ENCODE results near the gene EIF4G3.

EIF4G3 gene

GRCh38 chr1:20950679-20951078, 226.0 kb downstream of the EIF4G3 start:
- no peaks in the 10 kb centered on the region for H3K27me3 ChIP-seq (ENCODE audit: insufficient read depth, low read depth)
- H3K4me3 ChIP-seq (IDR thresholded peaks at IDR 0.05; ENCODE audit: insufficient read depth, low read depth, low read length): no peak overlapping the region
- H3K36me3 ChIP-seq (ENCODE audit: insufficient read depth): no peaks in the 10 kb centered on the region
- no peak for TF ChIP-seq CTCF (conservative IDR thresholded peaks at IDR 0.05; ENCODE audit: low read depth, low read length)
- no peaks in the 10 kb centered on the region for H4K20me1 ChIP-seq (ENCODE audit: insufficient read depth)
- H3K79me2 ChIP-seq (ENCODE audit: insufficient read depth, low read depth): no peaks in the 10 kb centered on the region
- H3K27ac ChIP-seq: no peak overlapping the region
- H3K9ac ChIP-seq: no peak overlapping the region
- H3K4me1 ChIP-seq (ENCODE audit: low read depth, poor library complexity, severe bottlenecking): no peaks in the 10 kb centered on the region
- H3K4me2 ChIP-seq: no peak overlapping the region
- H2AFZ ChIP-seq (ENCODE audit: low read depth): no peak overlapping the region

DNA sequence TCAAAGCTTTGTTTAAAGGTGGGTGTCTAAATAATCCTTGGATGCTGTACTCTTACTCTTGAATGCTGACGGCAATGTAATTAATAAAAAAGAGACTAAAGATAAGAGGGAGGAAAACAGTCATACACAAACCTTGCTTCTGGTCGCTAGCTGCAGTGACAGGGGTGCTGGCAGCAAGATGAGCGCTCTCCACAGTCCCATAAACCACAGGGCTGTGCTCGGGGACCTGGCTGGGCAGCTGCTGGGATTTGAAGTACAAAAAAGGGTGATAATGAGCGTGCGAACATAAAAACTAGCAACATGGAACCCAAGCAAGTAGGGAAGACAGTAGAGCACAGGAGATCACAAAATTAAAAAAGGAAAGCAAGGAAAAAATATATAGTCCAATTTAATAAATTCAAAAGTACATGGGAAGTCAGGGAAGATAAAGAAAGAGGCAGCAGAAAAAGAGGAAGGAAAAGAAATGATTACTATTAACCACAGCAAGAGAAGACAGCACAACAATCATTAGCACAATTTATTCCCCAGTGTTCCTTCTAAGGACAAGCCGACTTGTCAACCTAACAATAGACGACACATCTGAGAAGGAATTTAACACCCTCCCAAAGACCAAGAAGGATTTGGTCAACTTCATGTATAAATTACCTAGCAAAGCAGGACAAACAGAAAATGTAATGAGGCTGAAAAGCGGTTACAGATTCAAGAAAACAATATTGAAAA, 226.7 kb downstream of the EIF4G3 start:
- Histone ChIP-seq H4K20me1 (ENCODE audit: insufficient read depth) (no peaks in the 10 kb centered on the region), H3K27ac (no peak overlapping the region), H3K4me1 (ENCODE audit: low read depth, poor library complexity, severe bottlenecking) (no peaks in the 10 kb centered on the region), H2AFZ (ENCODE audit: low read depth) (no peak overlapping the region), H3K79me2 (ENCODE audit: insufficient read depth, low read depth) (no peaks in the 10 kb centered on the region), H3K9ac (no peak overlapping the region), H3K4me2 (no peak overlapping the region), H3K36me3 (ENCODE audit: insufficient read depth) (no peaks in the 10 kb centered on the region), H3K27me3 (ENCODE audit: insufficient read depth, low read depth) (no peaks in the 10 kb centered on the region), H3K4me3 (IDR thresholded peaks at IDR 0.05; ENCODE audit: insufficient read depth, low read depth, low read length) (no peak overlapping the region)
- no peak for TF ChIP-seq CTCF (conservative IDR thresholded peaks at IDR 0.05; ENCODE audit: low read depth, low read length)

DNA sequence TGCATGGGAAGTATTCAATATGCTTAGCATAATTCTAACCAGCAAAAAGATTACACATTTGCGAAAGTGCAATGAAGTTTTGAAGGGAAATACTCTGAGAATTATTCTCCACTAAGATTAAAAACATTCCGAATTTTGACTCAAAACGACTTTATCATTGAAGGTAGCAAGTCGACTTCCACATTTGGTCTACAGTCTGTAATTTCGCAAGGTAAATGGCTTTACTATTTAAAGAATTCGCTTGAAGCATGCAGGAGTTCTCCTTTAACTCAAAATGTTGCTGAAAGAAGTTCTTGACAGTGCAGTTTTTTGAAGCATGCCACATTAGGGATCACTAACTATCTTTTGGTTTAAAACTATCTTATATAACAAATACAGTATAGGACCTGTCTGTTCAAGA, 228.6 kb downstream of the EIF4G3 start:
- Histone ChIP-seq H3K4me1 (ENCODE audit: low read depth, poor library complexity, severe bottlenecking) (no peaks in the 10 kb centered on the region), H3K27ac (no peak overlapping the region), H3K36me3 (ENCODE audit: insufficient read depth) (no peaks in the 10 kb centered on the region), H3K4me3 (IDR thresholded peaks at IDR 0.05; ENCODE audit: insufficient read depth, low read depth, low read length) (no peak overlapping the region), H3K9ac (no peak overlapping the region), H3K27me3 (ENCODE audit: insufficient read depth, low read depth) (no peaks in the 10 kb centered on the region), H3K4me2 (no peak overlapping the region), H3K79me2 (ENCODE audit: insufficient read depth, low read depth) (no peaks in the 10 kb centered on the region), H4K20me1 (ENCODE audit: insufficient read depth) (no peaks in the 10 kb centered on the region), H2AFZ (ENCODE audit: low read depth) (no peak overlapping the region)
- TF ChIP-seq CTCF (conservative IDR thresholded peaks at IDR 0.05; ENCODE audit: low read depth, low read length): no peak

DNA sequence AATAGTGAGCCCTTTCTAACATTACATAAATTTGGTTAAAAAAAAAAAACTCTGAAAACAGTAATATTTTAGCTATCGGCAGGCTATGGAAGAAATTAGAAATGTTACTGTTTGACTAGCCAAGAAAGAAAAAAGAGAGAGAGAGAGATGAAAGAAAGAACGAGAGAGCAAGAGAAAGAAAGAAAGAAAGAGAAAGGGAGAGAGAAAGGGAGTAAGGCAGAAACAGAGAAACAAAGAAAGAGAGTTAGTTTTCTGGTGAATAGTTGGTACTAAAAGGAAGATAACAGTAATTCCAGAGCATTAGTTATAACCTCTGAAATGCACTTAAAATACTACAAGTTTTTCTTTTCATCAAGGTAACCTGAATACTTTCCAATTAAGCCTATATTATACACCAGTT, 229.3 kb downstream of the EIF4G3 start:
- no peaks in the 10 kb centered on the region for H4K20me1 ChIP-seq (ENCODE audit: insufficient read depth)
- H3K27me3 ChIP-seq (ENCODE audit: insufficient read depth, low read depth): no peaks in the 10 kb centered on the region
- TF ChIP-seq CTCF (conservative IDR thresholded peaks at IDR 0.05; ENCODE audit: low read depth, low read length): no peak
- no peaks in the 10 kb centered on the region for H3K36me3 ChIP-seq (ENCODE audit: insufficient read depth)
- H3K4me3 ChIP-seq (IDR thresholded peaks at IDR 0.05; ENCODE audit: insufficient read depth, low read depth, low read length): no peak overlapping the region
- no peak overlapping the region for H2AFZ ChIP-seq (ENCODE audit: low read depth)
- H3K27ac ChIP-seq: no peak overlapping the region
- no peak overlapping the region for H3K9ac ChIP-seq
- no peaks in the 10 kb centered on the region for H3K79me2 ChIP-seq (ENCODE audit: insufficient read depth, low read depth)
- no peak overlapping the region for H3K4me2 ChIP-seq
- no peaks in the 10 kb centered on the region for H3K4me1 ChIP-seq (ENCODE audit: low read depth, poor library complexity, severe bottlenecking)
